MM.1S (cell line): ENCODE measurements around the gene DTX4.

Experiments used
- EZH2 ChIP-seq: fragments of 300-600 bp; sonication (generic); optimal IDR thresholded peaks from 2 replicates; pipeline ENCODE3; 2017; ENCODE audit warnings: low read depth, mild to moderate bottlenecking, antibody characterized with exemption, low read length, mixed read lengths
- EZH2phosphoT487 ChIP-seq: fragments of 300-600 bp; sonication (generic); IDR thresholded peaks from 2 replicates; pipeline ENCODE4 v1.6.1; 2018; ENCODE audit warnings: antibody characterized with exemption, low read length
- TF ChIP-seq, protein P1 (sequence below): fragments of 300-600 bp; sonication (generic); IDR thresholded peaks from 2 replicates; pipeline ENCODE4 v1.5.1; 2016; ENCODE audit warnings: antibody characterized with exemption, low read length, mixed read lengths

DNA sequence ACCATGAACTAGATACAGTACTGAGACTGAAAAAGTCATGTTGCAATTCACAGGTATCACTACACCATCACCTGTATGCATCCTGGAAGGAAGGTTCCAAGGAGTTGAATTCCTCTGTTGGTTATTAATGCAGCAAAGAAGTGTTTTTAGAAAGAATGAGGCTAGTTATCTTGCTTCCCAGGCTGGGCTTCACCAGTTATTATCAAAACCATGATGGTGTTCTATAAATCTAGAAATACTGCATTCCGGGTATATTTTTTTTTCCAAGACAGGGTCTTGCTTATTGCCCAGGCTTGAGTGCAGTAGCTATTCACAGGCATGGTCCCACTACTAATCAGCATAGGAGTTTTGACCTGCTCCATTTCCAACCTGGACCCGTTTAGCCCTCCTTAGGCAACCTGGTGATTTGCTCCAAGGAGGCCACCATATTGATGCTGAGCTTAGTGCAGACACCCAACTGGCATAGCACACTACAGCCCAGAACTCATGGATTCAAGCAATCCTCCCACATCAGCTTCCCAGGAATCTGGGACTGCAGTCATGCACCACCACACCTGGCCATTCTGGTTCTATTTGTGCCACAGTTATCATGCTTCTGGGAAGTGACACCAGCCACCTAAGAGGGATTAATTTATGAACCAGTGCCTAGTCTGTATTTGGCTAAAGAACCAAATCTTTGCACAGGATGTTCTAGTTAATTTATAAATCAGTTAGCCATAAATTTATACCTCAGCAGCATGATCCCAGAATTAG is 42.4 kb downstream of the DTX4 start:
- TF ChIP-seq, protein P1, sequence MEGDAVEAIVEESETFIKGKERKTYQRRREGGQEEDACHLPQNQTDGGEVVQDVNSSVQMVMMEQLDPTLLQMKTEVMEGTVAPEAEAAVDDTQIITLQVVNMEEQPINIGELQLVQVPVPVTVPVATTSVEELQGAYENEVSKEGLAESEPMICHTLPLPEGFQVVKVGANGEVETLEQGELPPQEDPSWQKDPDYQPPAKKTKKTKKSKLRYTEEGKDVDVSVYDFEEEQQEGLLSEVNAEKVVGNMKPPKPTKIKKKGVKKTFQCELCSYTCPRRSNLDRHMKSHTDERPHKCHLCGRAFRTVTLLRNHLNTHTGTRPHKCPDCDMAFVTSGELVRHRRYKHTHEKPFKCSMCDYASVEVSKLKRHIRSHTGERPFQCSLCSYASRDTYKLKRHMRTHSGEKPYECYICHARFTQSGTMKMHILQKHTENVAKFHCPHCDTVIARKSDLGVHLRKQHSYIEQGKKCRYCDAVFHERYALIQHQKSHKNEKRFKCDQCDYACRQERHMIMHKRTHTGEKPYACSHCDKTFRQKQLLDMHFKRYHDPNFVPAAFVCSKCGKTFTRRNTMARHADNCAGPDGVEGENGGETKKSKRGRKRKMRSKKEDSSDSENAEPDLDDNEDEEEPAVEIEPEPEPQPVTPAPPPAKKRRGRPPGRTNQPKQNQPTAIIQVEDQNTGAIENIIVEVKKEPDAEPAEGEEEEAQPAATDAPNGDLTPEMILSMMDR, result no peak
- TF ChIP-seq EZH2 (no peak), EZH2phosphoT487 (no peak)
